H1 (cell line): ENCODE data around the gene UBE2L6. TPM values are rescaled to one million over a fixed set of nuclear protein-coding genes. Genes with fewer than 3 reads are reported as not detected.
A peak's percentile ranks its signal among the peaks of the same experiment; 100 is the strongest.

Experiments
- KDM5A ChIP-seq: fragments of 200-600 bp; IDR thresholded peaks from 2 replicates; pipeline ENCODE4 v1.7.1; 2012; ENCODE audit warnings: mild to moderate bottlenecking, low read length, inconsistent platforms, mixed read lengths
- TAF7 ChIP-seq: optimal IDR thresholded peaks from 2 replicates; pipeline ENCODE3; 2011; ENCODE audit warnings: low read depth, mild to moderate bottlenecking, inconsistent platforms, low read length, moderate library complexity, borderline replicate concordance
- polyA plus RNA-seq, 7 experiments: library from polyadenylated mRNA; depleted of rRNA in 3 of 7; stranded (reverse) in 5 of 7; unstranded in 2 of 7; fragments of >200 nt in 5 of 7; fragments of 200-250 nt in 2 of 7; gene quantifications; 1 replicate in 5 of 7; 2 replicates in 1 of 7; 4 replicates in 1 of 7; pipeline versions ENCODE4 v1.2.1 to v1.2.3, GENCODE V29; 2011 to 2013; ENCODE audit warnings: missing spikeins in 2 of 7, mixed read lengths in 2 of 7
- total RNA-seq: library from RNA; stranded (reverse); fragmentation: NEBNext Ultra II Directional; extraction: Animal tissue kit (Norgen Biotek cat#: 25700); gene quantifications from 2 replicates; pipeline ENCODE4 v1.2.1, GENCODE V29; 2021
- TF ChIP-seq, protein P1 (sequence below): IDR thresholded peaks from 2 replicates; pipeline ENCODE4 v1.6.1; 2012; ENCODE audit warnings: inconsistent platforms

UBE2L6 gene
- total and polyA plus RNA-seq, 2 of the 8 experiments (the other 6 are each of a cell fraction or from before 2014, with no cell fraction given) = 67.8 to 89.2 TPM

DNA sequence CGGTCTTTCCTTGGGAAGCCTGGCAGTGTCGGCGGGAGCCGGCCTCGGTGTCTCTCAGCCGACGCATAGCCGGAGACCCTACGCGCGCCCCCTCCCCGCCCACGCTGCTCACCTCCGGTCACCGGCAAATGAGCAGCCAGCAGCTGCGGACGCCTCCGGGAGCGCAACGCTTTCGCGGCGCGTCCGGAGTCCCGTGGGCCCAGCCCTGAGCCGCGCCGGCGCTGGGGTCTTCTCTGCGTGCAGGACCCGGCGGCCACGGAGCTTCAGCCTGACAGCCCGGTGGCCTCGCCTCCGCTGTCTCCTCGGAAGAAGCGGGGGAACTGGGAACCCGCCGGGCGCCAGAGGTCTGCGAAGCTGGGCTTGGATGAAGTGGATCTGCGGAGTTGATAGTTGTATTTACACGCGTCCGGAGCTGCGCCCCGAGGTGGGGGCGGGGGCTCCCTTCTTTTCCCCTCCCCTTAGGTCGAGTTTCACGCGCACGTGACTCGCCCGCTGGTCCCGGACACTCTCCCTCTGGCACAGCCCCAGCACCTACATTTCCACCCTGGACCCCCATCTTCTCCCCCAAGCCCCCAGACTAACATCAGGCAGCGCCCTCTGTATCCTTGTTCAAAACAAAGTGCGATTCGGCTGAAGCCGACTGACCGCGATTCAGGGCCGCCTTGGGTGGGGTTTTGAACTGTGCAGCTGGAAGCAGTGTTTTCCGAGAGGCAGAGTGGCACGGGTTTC is 52.0 kb downstream of the UBE2L6 start, which contains the start of gene SLC43A1 (continued):
- TF ChIP-seq, protein P1, sequence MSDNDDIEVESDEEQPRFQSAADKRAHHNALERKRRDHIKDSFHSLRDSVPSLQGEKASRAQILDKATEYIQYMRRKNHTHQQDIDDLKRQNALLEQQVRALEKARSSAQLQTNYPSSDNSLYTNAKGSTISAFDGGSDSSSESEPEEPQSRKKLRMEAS = peak; percentile 46; the same call in 1 of the 2 replicates
- no peak for TF ChIP-seq KDM5A
- no peak for TF ChIP-seq TAF7
